RWPE1 (cell line): ENCODE results near the gene RNH1.
"Not testable (repeated sequence)": the region's sequence is repeated elsewhere in the genome, so short reads cannot be mapped to it uniquely, and the experiment has no call there.

ENCODE experiments used
- CTCF ChIA-PET: fragments of 350-600 bp; sonication (Branson Sonifier 250); formaldehyde crosslinking; extraction: SDS; loops from one replicate; lab custom pipeline; 2021; lab: Yijun Ruan, JAX
- POLR2A ChIA-PET: fragments of 400-600 bp; formaldehyde crosslinking; extraction: SDS; loops from one replicate; lab custom pipeline; 2020; ENCODE audit warnings: antibody characterized with exemption; ENCODE audit not compliant: low non-redundant PET; lab: Yijun Ruan, JAX
- DNase-seq: peaks from one replicate; pipeline ENCODE4 v3.0.0; 2012; ENCODE audit warnings: low spot score
- H3K27ac ChIP-seq: fragments of 450-650 bp; 2 replicates; pipeline ENCODE4 v1.5.1; 2017
- CTCF ChIP-seq: fragments of 450-650 bp; conservative IDR thresholded peaks from 2 replicates; pipeline ENCODE4 v1.5.1; 2017; ENCODE audit warnings: low read depth, mild to moderate bottlenecking

The RNH1 gene

GRCh38 chr11:473962-474785, 32.9 kb downstream of the RNH1 start:
- H3K27ac ChIP-seq = peak overlapping the region; percentile 25
- ChIA-PET CTCF (interaction anchor here (0.6 kb wide), 1 partner anchor 8 kb away, joined by 6 read pairs; no protein-coding TSS in a partner anchor), POLR2A (no interaction called here)
- TF ChIP-seq CTCF = no peak
- DNase-seq = no peak

DNA sequence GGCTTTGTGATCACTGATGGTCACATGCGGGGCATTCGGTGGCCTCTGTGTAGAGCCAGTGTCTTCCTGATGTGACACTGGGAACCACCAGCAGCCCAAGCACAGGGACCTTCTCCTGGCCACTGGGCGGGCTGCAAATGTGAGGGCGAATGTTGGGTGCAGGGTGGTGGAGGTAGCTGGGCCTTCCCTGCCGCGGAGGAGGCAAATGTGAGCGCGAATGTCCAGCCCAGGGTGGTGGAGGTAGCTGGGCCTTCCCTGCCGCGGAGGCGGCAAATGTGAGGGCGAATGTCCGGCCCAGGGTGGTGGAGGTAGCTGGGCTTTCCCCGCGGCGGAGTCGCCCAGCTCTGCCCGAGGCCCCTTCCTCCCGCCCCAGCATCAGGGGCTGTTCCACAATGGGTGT, 33.6 kb downstream of the RNH1 start:
- no peak for DNase-seq
- TF ChIP-seq CTCF = no peak
- H3K27ac ChIP-seq = peak overlapping the region; percentile 25
- POLR2A ChIA-PET = no interaction called here
- CTCF ChIA-PET = interaction anchor here (0.5 to 0.6 kb wide), 2 partner anchors 8 to 20 kb away, joined by 3 to 6 read pairs; no protein-coding TSS in a partner anchor

DNA sequence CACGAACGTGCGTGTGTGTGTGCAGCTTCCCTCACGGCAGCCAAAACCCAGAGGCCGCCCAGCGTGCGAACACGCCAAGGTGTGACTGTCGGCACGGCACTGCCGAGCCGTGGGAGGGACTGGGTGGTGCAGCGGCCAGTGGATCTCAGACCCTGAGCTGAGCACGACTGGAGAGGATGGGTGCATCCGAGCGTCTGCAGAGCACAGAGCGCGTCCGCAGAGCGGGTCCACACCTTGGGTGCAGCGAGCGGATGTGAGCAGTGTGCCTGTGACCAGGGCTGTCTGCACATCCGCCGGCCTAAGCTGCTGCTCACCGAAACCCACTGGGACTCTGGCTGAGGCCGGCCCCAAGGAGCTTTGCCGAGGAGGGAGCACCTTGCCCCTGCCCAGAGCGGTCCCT, 34.2 kb downstream of the RNH1 start:
- no peak for TF ChIP-seq CTCF
- DNase-seq = no peak
- CTCF ChIA-PET = interaction anchor here (0.5 to 0.7 kb wide), 2 partner anchors 20 to 112 kb away, joined by 3 to 4 read pairs; no protein-coding TSS in a partner anchor
- H3K27ac ChIP-seq = peak overlapping the region; percentile 25
- POLR2A ChIA-PET = no interaction called here

GRCh38 chr11:472272-472671, 34.8 kb downstream of the RNH1 start:
- ChIA-PET CTCF (no interaction called here), POLR2A (no interaction called here)
- TF ChIP-seq CTCF = no peak
- peak overlapping the region; percentile 25 for H3K27ac ChIP-seq
- no peak for DNase-seq

DNA sequence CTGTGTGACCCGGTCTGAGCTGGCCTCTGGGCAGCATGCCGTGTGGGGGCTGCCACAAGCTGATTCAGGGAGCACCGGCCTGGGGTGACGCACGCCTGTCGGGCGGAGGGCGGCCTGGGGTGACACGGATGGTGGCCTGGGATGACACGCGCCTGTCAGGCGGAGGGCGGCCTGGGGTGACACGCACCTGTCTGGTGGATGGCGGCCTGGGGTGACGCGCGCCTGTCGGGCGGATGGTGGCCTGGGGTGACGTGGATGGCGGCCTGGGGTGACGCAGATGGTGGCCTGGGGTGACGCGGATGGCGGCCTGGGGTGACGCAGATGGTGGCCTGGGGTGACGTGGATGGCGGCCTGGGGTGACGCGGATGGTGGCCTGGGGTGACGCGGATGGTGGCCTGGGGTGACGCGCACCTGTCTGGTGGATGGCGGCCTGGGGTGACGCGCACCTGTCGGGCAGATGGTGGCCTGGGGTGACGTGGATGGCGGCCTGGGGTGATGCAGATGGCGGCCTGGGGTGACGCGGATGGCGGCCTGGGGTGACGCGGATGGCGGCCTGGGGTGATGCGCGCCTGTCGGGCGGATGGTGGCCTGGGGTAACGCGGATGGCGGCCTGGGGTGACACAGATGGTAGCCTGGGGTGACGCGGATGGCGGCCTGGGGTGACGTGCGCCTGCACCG, 35.4 kb downstream of the RNH1 start:
- TF ChIP-seq CTCF = no peak
- no peak for DNase-seq
- CTCF ChIA-PET = no interaction called here
- no peak overlapping the region; the same call in 1 of the 2 replicates for H3K27ac ChIP-seq
- POLR2A ChIA-PET = no interaction called here

DNA sequence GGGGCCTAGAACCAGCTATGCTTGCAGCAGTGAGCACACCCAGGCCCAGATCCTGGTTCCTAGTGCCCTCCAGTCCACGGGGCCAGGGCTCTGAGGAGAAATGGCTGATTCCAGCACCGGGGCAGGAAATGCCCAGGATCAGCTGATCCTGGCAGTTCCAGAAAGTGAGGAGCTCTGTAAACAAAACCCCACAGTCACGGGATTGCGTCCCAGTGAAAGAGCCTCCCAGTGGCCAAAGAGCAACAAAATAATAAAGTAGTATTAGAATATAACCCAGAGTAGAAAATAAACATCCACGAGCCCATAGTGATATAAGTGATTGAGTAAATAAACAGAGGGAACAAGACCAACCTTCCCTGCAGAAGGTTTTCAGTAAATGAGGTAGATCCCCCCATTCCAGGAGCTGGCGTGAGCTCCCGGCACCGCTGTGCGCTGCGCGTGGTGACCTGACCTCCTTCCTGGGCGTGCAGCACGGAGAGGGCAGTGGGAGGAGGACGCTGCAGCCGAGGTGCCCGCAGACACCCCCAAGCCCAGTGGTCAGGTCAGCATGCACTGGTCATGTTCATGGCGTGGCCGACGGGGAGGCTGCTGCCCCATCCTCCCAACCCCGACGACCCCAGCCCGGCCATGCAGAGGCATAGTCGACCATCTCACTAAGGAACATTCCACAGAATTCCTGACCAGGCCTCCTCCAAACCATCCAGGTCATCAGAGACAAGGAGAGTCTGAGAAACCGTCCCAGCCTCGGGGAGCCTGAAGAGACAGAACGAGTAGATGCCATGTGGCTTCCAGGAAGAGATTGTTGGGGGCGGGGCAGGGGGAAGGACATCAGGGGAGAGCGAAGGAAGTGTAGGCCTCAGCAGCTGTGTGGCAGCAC, 37.1 kb downstream of the RNH1 start:
- peak overlapping the region; percentile 74 for H3K27ac ChIP-seq
- DNase-seq = peak; percentile 28
- no peak for TF ChIP-seq CTCF
- POLR2A ChIA-PET = no interaction called here
- CTCF ChIA-PET = no interaction called here

- POLR2A ChIA-PET, CTCF ChIA-PET, DNase-seq: not testable (repeated sequence)
- H3K27ac ChIP-seq = peak overlapping the region; percentile 74
Observed at GRCh38 chr11:469026-469683, 37.9 kb downstream of the RNH1 start.
